Tibial artery (tissue), 4 donors: ENCODE measurements around the gene CTNS.

Experiments used
- DNase-seq, 2 donors: peaks; one replicate each; pipeline ENCODE4 v3.0.0-alpha.2; 2019
- H3K27ac ChIP-seq, 2 donors: fragments of 200-600 bp; sonication (generic) in 1 of 2; 1 replicate in 1 of 2; 2 replicates in 1 of 2; pipeline ENCODE4 v1.5.1; 2018 to 2019; ENCODE audit warnings: mild to moderate bottlenecking in 1 of 2
- H3K27me3 ChIP-seq, 2 donors: fragments of 200-600 bp; sonication (generic) in 1 of 2; one replicate each; pipeline versions ENCODE4 v1.5.1 to v1.6.0; 2016 to 2019
- H3K36me3 ChIP-seq, 3 donors: fragments of 200-600 bp; sonication (generic) in 2 of 3; one replicate each; pipeline ENCODE4 v1.5.1; 2016 to 2019; ENCODE audit warnings: mild to moderate bottlenecking in 2 of 3
- H3K4me1 ChIP-seq, 4 donors: fragments of 200-600 bp; sonication (generic) in 2 of 4; 1 replicate in 3 of 4; 2 replicates in 1 of 4; pipeline ENCODE4 v1.5.1; 2016 to 2019
- H3K4me3 ChIP-seq, 2 donors: fragments of 200-600 bp; sonication (generic) in 1 of 2; 1 replicate in 1 of 2; 2 replicates in 1 of 2; pipeline ENCODE4 v1.5.1; 2018 to 2019; ENCODE audit warnings: mild to moderate bottlenecking in 2 of 2
- H3K9me3 ChIP-seq, 3 donors: fragments of 200-600 bp; sonication (generic) in 1 of 3; one replicate each; pipeline ENCODE4 v1.5.1; 2016 to 2019
- intact Hi-C: fragments of 100-400 bp; cut with DNase I; formaldehyde crosslinking; loops from one replicate; pipeline ENCODE4 v1.15.0; 2023; ENCODE audit warnings: low total_unique reads
- TF ChIP-seq, protein P1 (sequence below), 2 experiments: fragments of 200-600 bp in 1 of 2; fragments of 450-650 bp in 1 of 2; IDR thresholded peaks; one replicate each; pipeline ENCODE4 v1.5.1; 2017 to 2019; ENCODE audit warnings: antibody characterized with exemption in 2 of 2, mild to moderate bottlenecking in 1 of 2, moderate library complexity in 1 of 2

The CTNS gene

DNA sequence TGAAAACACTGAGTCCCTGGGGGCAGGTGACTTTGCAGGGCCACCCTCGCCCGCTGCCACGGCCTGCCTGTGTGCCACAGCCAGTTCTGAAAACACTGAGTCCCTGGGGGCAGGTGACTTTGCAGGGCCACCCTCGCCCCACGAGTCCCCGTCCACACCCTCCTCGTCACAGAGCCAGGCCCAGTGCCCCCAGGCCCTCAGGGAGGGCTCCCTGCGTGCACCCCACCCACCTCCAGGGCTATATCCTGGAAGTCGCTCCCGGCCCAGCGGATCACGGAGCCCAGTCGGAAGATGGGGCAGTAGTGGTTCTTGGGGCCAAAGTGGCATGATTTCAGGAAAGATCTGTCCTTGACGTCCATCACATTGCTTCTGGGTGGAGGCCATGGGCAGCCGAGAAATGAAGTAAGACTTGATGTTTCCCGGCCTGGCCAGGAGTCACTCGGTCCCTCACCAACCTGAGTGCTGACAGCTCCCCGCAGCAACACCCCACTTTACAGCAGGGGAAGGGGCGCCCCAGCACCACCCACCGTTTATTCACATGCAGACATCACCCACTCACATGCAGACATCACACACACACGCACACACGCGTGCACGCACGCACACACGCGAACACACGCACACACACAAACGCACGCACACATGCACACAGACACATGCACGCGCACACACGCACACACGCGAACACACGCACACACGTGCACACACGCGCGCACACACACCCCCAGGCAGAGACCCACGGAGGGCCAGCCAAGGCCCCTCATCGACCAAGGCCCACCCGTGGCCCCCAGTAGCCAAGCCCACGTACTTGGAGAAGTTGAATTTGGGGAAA, 52.9 kb downstream of the CTNS start:
- no peak for DNase-seq
- no peaks in the 10 kb centered on the region for H3K4me1 ChIP-seq

DNA sequence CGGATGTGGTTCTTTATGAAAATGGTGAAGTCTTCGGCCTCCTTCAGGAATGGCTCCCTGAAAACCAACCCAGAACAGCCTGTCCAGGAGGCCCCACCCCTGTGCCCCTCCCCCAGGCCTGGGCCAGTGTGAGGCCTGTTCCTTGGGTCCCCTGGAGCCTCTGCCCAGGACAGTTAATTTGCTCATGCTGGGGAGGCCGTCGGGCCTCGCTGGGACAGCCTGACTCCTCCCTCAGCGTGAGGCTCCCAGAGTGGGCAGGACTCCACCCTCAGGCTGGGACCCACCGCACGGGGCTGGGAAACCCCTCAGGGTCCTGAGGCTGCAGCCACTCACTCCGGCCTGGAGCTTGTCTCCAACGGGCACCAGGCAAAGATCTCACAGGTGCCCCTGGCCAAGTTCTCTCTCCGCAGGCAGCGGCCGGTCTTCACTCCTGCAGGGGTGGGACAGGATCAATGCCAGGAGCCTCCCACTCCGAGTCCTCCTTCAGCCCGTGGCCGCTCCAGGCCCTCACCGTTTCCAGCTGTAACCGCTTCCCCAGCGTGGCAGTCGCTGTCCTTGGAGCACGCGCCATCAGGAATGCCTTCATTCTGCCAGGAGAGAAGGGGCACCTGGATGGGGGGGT, 53.6 kb downstream of the CTNS start:
- H3K27ac ChIP-seq, result no peak overlapping the region
- H3K4me3 ChIP-seq, result no peak overlapping the region
- peaks cover 0 to 5% (median 4%) of the 10 kb centered on the region in 4 donors for H3K4me1 ChIP-seq
- no peak for DNase-seq
- H3K9me3 ChIP-seq, result no peaks in the 10 kb centered on the region
- TF ChIP-seq, protein P1, sequence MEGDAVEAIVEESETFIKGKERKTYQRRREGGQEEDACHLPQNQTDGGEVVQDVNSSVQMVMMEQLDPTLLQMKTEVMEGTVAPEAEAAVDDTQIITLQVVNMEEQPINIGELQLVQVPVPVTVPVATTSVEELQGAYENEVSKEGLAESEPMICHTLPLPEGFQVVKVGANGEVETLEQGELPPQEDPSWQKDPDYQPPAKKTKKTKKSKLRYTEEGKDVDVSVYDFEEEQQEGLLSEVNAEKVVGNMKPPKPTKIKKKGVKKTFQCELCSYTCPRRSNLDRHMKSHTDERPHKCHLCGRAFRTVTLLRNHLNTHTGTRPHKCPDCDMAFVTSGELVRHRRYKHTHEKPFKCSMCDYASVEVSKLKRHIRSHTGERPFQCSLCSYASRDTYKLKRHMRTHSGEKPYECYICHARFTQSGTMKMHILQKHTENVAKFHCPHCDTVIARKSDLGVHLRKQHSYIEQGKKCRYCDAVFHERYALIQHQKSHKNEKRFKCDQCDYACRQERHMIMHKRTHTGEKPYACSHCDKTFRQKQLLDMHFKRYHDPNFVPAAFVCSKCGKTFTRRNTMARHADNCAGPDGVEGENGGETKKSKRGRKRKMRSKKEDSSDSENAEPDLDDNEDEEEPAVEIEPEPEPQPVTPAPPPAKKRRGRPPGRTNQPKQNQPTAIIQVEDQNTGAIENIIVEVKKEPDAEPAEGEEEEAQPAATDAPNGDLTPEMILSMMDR (IDR thresholded peaks at IDR 0.05), result no peak
- intact Hi-C loops, result no loop called here
- H3K36me3 ChIP-seq, result no peaks in the 10 kb centered on the region
- peaks cover 6 to 58% of the 10 kb centered on the region in 2 donors for H3K27me3 ChIP-seq

More for the DNA sequence above, 52.9 kb downstream of the CTNS start:
- Histone ChIP-seq H3K4me3 (no peak overlapping the region), H3K27me3 (peaks cover 0 to 55% of the 10 kb centered on the region in 2 donors), H3K9me3 (no peaks in the 10 kb centered on the region), H3K27ac (no peak overlapping the region), H3K36me3 (no peaks in the 10 kb centered on the region)
- intact Hi-C loops, result no loop called here
- TF ChIP-seq, protein P1 (IDR thresholded peaks at IDR 0.05), result no peak

GRCh38 chr17:3691617-3692067, 55.1 kb downstream of the CTNS start:
- no peaks in the 10 kb centered on the region for H3K9me3 ChIP-seq
- no peaks in the 10 kb centered on the region for H3K36me3 ChIP-seq
- no peak for DNase-seq
- intact Hi-C loops, result no loop called here
- no peak overlapping the region for H3K4me3 ChIP-seq
- H3K4me1 ChIP-seq, result peaks cover 4 to 20% (median 15%) of the 10 kb centered on the region in 4 donors
- H3K27ac ChIP-seq, result no peak overlapping the region
- TF ChIP-seq, protein P1 (IDR thresholded peaks at IDR 0.05), result no peak
- peaks cover 13 to 69% of the 10 kb centered on the region in 2 donors for H3K27me3 ChIP-seq

- Histone ChIP-seq H3K9me3 (no peaks in the 10 kb centered on the region), H3K36me3 (no peaks in the 10 kb centered on the region), H3K27ac (no peak overlapping the region), H3K4me1 (peaks cover 4 to 22% (median 16%) of the 10 kb centered on the region in 4 donors), H3K4me3 (no peak overlapping the region), H3K27me3 (peaks cover 13 to 76% of the 10 kb centered on the region in 2 donors)
- intact Hi-C loops, result no loop called here
- TF ChIP-seq, protein P1 (IDR thresholded peaks at IDR 0.05), result no peak
- no peak for DNase-seq
Observed at GRCh38 chr17:3692346-3692745, 55.8 kb downstream of the CTNS start.

DNA sequence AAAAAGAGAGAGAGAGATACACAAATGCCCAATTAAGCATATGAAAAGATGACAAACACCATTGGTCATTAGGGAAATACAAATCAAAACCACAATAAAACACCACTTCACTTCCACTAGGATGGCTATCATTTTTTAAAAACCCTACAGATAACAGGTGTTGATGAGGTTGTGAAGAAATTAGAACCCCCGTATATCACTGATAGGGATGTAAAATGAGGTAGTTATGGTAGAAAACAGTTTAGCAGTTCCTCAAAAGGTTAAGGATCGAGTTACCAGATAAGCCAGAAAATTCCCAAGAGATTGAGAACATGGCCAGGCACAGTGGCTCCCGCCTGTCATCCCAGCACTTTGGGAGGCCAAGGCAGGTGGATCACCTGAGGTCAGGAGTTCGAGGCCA, 56.6 kb downstream of the CTNS start:
- DNase-seq, result no peak
- TF ChIP-seq, protein P1 (IDR thresholded peaks at IDR 0.05), result no peak
- Histone ChIP-seq H3K4me3 (no peak overlapping the region), H3K4me1 (peaks cover 4 to 22% (median 16%) of the 10 kb centered on the region in 4 donors), H3K9me3 (peaks cover 0 to 8% (median 4%) of the 10 kb centered on the region in 3 donors), H3K27me3 (peaks cover 13 to 84% of the 10 kb centered on the region in 2 donors), H3K27ac (no peak overlapping the region), H3K36me3 (no peaks in the 10 kb centered on the region)
- intact Hi-C loops, result no loop called here
